ENCODE results near the gene TCF20.

GRCh38 chr22:42303396-42304323 is 33.2 kb upstream of the TCF20 start:
- no peak for TF ChIP-seq POLR2AphosphoS5 (IDR thresholded peaks at IDR 0.05; ENCODE audit: borderline replicate concordance, low read depth, low read length)
- no peak for TF ChIP-seq EZH2 (IDR thresholded peaks at IDR 0.05)
